Fibroblast of the aortic adventitia (primary cell): ENCODE data around the gene WDR20. TPM values are rescaled to one million over a fixed set of nuclear protein-coding genes. Genes with fewer than 3 reads are reported as not detected.

Source experiments
- DNase-seq: peaks from one replicate; pipeline ENCODE4 v3.0.0-alpha.2; 2010; ENCODE audit warnings: low read depth
- H3K4me3 ChIP-seq: 2 replicates; pipeline ENCODE4 v1.5.1; 2011; ENCODE audit warnings: low read depth, mild to moderate bottlenecking, control low read depth, low read length, moderate library complexity
- CTCF ChIP-seq: IDR thresholded peaks from 2 replicates; pipeline ENCODE4 v1.5.1; 2011; ENCODE audit warnings: mild to moderate bottlenecking, low read length, control low read depth, inconsistent platforms; ENCODE audit not compliant: insufficient read depth
- total RNA-seq: library from RNA; depleted of rRNA; stranded (reverse); fragments of >200 nt; gene quantifications from 2 replicates; pipeline ENCODE4 v1.2.3, GENCODE V29; 2012; ENCODE audit warnings: low replicate concordance

The WDR20 gene
- total RNA-seq, 1 donor, result 14.6 TPM

- H3K4me3 ChIP-seq, result no peak overlapping the region
- no peak for TF ChIP-seq CTCF
- DNase-seq, result no peak
Measured at GRCh38 chr14:102177161-102177560, 37.5 kb downstream of the WDR20 start.

- H3K4me3 ChIP-seq, result no peak overlapping the region
- DNase-seq, result no peak
- TF ChIP-seq CTCF, result no peak
Measured at GRCh38 chr14:102178806-102179205, 39.1 kb downstream of the WDR20 start.

- TF ChIP-seq CTCF, result no peak
- H3K4me3 ChIP-seq, result no peak overlapping the region
- DNase-seq, result no peak
Measured at GRCh38 chr14:102180248-102180998, 40.7 kb downstream of the WDR20 start.

GRCh38 chr14:102181187-102181586, 41.5 kb downstream of the WDR20 start:
- no peak overlapping the region for H3K4me3 ChIP-seq
- TF ChIP-seq CTCF, result no peak
- no peak for DNase-seq

- no peak for TF ChIP-seq CTCF
- DNase-seq, result peak; percentile 40
- no peak overlapping the region for H3K4me3 ChIP-seq
Measured at GRCh38 chr14:102182190-102182589, 42.5 kb downstream of the WDR20 start.

GRCh38 chr14:102182936-102183619, 43.4 kb downstream of the WDR20 start:
- H3K4me3 ChIP-seq, result no peak overlapping the region
- no peak for TF ChIP-seq CTCF
- peak; percentile 45 for DNase-seq
